HG03469 (cell line): ENCODE results near the gene LARGE2.

Experiments
- ATAC-seq: cut with Tn5 transposase; IDR thresholded peaks from one replicate; pipeline ENCODE4 v1.9.1; 2021; ENCODE audit warnings: mild to moderate bottlenecking, moderate library complexity, moderate number of reproducible peaks; ENCODE audit not compliant: unreplicated experiment

LARGE2 gene

GRCh38 chr11:45913942-45914635, 8.4 kb upstream of the LARGE2 start:
- ATAC-seq, result no peak

GRCh38 chr11:45915446-45915845, 7.0 kb upstream of the LARGE2 start:
- no peak for ATAC-seq

DNA sequence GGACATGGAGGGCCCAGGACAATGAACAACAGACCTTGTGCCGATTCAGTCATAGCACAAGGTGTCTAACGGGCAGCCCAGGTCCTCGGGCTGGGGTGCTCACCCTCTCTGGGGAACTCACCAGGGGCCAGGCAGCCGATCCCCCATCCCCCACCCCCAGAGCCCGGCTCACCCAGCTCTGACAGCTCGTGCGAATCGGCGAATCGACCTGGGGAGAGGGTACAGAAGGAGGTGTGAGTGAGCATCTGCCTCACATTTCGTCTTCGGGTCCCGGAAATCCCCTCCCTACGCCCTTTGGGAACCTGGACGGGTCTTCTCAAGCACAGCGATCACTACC, 5.2 kb upstream of the LARGE2 start:
- ATAC-seq, result no peak

GRCh38 chr11:45917623-45918330, 4.7 kb upstream of the LARGE2 start, which contains the start of gene PEX16:
TSS of gene PEX16 (minus strand) at chr11:45917877. CDS start at chr11:45917811, 66 bp downstream.
- peak; percentile 72 for ATAC-seq

GRCh38 chr11:45918331-45918941, 4.0 kb upstream of the LARGE2 start:
- ATAC-seq, result no peak

DNA sequence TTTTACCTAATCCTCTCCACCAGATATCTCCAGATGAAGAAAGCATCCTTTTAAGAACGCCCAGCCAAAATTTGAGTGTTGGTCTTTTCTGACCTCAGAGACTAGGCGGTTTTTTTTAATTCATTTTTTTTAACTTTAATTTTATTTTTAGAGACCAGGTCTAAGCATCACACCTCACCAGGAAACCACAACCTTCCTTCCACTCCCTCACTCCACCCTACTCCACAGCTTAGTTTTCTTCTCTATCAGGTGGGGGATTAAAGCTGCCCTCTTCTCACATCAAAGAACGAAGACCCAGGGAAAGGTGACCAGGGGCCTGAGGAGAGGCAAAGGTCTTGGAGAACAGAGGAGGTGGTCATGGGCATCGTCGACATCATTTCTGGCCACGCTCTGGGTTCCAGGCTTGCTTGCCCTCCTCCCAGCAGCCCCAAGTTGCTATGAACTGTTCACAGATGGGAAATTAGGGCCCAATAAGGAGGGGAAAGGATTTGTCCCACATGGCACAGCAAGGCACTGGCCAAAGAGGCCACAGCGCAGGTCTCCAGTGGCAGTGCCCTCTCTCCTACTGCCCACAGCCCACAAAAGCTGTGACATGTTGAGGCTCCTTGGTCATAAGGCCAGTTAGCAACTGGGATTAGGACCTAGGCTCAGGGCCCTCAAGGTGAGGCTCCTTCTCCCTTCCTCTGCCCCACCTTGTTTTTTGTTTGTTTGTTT, 3.3 kb upstream of the LARGE2 start:
- no peak for ATAC-seq

DNA sequence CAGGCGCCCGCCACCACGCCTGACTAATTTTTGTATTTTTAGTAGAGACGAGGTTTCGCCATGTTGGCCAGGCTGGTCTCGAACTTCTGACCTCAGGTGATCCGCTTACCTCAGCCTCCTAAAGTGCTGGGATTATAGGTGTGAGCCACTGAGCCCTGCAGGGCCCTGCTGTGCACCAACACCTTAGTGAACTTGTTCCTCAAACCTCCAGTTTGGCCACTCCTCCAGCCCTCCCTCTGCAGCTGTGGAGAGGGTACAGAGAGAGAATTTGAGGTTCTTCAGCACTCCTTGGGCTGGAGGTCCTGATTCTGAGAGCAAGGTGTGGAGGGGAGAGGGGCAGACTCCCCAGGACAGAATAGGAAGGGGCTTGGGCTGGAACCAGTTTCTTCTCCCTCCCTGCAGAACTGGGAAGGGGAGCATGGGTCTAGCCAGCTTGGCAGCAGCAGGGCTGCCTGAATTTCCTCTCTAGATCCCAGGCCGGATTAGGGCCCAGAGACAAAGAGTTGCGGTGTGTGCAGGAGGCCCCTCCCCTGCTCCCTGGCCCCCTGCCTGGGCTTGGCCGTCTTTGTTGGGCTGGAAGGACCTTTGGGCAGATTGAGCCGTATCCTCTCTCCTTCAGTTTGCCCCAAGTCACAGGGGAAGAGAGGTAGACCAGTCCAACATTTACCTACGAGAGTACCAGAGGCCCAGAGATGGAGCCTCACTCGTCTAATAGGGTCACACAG, 2.5 kb upstream of the LARGE2 start:
- no peak for ATAC-seq

DNA sequence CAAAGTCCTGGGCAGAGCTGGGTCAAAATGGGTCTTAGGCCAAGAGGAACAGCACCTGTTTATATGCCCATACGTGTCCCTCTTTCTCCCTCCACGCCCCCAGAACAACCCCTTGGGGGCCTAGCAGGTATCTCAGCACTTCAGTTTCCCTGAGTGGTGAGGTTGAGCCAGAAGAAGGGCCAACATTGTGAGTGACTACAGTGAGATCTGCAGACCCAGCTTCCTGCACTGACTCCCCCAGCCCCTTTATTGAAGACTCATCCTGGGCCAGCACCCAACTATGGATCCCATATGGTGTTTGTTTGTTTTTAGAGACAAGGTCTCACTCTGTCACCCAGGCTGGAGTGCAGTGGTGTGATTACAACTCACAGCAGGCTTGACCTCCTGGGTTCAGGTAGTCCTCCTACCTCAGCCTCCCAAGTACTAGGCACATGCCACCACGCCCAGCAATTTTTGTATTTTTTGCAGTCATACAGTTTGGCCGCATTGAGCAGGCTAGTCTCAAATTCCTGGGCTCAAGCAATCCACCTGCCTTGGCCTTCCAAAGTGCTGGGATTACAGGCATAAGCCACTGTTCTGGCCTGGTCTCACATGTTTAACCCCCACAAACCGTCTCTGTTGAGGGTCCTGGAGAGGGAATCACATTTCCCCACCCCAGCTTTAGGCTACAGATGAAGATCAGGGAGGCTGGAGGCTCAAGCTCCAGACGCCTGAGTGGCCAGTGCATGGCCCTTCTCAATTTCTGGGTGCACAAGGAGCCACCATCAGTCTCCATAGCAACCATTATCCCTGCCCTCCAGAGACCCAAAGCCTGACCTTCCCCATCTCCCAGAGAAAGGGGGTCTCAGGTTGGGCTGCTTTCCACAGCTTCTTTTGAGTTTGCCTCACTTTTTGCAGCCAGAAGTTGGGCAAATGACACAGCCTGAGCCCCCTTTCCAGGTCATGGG, 1.7 kb upstream of the LARGE2 start:
- ATAC-seq, result no peak

DNA sequence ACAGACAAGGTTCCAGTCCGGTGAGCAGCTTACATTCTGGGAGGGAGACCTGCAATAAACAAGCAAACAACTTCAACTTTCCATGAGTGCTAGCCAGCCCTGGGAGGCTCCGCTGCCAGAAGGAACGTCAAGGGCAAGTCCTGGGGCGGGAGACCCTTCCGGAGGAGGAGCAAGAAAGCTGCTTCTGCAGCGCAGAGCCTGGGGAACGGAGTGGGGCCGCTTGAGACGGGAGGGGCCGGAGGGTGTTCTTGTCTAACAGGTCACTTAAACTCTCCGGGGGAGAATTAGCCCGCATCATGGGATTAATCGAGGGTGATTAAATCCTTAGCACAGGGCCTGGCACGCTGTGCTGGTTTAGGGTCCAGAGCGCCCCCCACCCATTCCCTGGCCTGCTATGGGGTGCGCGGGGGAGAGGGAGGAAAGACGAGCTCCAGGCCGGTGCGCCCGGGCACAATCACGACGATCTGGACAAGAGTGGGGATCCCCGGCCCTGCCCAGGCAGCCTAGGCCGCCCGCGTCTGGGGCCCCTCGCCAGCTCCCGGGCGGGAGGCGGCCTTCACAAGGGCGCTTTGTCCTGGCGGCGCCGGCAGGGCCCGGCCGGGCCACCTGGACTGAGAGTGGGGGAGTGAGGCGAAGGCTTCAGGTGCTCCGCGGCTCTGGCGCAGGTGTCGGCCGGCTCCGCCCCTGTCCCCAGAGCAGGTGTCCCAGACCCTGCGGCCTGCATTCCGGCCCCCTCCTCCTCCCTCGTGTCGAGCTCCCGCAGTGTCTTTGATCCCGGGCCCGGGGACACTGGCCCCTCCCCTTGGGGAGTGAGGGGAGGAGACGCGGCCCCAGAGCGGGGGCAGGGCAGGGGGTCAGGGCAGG, 663 bp upstream of the LARGE2 start:
- no peak for ATAC-seq

GRCh38 chr11:45924036-45924915, 1.8 kb downstream of the LARGE2 start:
- no peak for ATAC-seq

DNA sequence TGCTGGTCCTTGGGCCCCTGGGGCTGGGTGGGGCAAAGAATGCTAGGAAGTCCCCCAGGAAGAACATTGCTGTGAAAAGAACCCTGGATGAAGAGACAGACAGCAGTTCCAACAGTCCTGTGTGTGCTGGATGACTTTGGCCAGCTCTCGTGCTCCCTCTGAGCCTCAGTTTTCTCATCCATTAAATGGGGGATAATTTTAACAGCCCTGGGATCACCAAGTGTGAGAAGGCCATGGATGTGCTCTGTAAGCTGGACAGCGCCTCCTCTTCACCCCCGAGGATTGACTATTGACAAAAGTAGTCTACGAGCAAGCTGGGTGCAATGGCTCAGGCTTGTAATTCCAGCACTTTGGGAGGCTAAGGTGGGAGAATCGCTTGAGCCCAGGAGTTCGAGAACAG, 2.5 kb downstream of the LARGE2 start:
- ATAC-seq, result no peak

- no peak for ATAC-seq
Measured at GRCh38 chr11:45925550-45925949, 3.1 kb downstream of the LARGE2 start.

GRCh38 chr11:45926001-45926401, 3.5 kb downstream of the LARGE2 start:
- ATAC-seq, result no peak

- no peak for ATAC-seq
Measured at GRCh38 chr11:45926536-45927331, 4.3 kb downstream of the LARGE2 start.

GRCh38 chr11:45927332-45927683, 4.9 kb downstream of the LARGE2 start:
- no peak for ATAC-seq

GRCh38 chr11:45927684-45928413, 5.4 kb downstream of the LARGE2 start:
- ATAC-seq, result no peak
